HUDEP-2 (cell line): Measurements from ENCODE around the gene AFF1.

Experiments
- DNase-seq, 76 experiments: peaks; one replicate each; lab custom pipeline; 2025; ENCODE audit not compliant: unreplicated experiment in 76 of 76; lab: John Stamatoyannopoulos, UW

AFF1 gene

GRCh38 chr4:86934771-86935565, at the start of gene AFF1:
AFF1 (plus strand) TSS chr4:86935011; CDS start chr4:86948534, 13,523 bp downstream.
- DNase-seq, result peak; percentile 12 to 95 (median 87)

GRCh38 chr4:86890790-86891189, 44.0 kb upstream of the AFF1 start:
- no peak for DNase-seq

GRCh38 chr4:86891762-86892635, 42.8 kb upstream of the AFF1 start, which contains the start of gene C4orf36:
C4orf36 (minus strand) TSS chr4:86892422; CDS start chr4:86891520, 902 bp downstream.
- DNase-seq, result peak in 64 of 76 experiments; percentile 2 to 60 (median 36)

- no peak for DNase-seq
These were observed 42.2 kb upstream of the AFF1 start for GRCh38 chr4:86892636-86892960.

GRCh38 chr4:86893136-86893535, 41.7 kb upstream of the AFF1 start:
- no peak for DNase-seq

- no peak for DNase-seq
These were observed 40.4 kb upstream of the AFF1 start for GRCh38 chr4:86894455-86894854.

- DNase-seq, result peak in 33 of 76 experiments; percentile 7 to 75 (median 51)
These were observed 38.9 kb upstream of the AFF1 start for GRCh38 chr4:86895692-86896488.

GRCh38 chr4:86896596-86896995, 38.2 kb upstream of the AFF1 start:
- DNase-seq, result peak in 1 of 76 experiments; percentile 2

GRCh38 chr4:86898562-86898961, 36.2 kb upstream of the AFF1 start:
- peak in 25 of 76 experiments; percentile 2 to 40 (median 20) for DNase-seq

GRCh38 chr4:86901864-86902263, 32.9 kb upstream of the AFF1 start:
- no peak for DNase-seq

GRCh38 chr4:86908251-86908657, 26.6 kb upstream of the AFF1 start:
- DNase-seq, result no peak

GRCh38 chr4:86909546-86910295, 25.1 kb upstream of the AFF1 start:
- DNase-seq, result peak in 36 of 76 experiments; percentile 2 to 56 (median 17)

- no peak for DNase-seq
These were observed 24.4 kb upstream of the AFF1 start for GRCh38 chr4:86910369-86910768.

- DNase-seq, result no peak
These were observed 23.8 kb upstream of the AFF1 start for GRCh38 chr4:86910820-86911684.

- peak in 75 of 76 experiments; percentile 13 to 98 (median 85) for DNase-seq
These were observed 18.4 kb upstream of the AFF1 start for GRCh38 chr4:86916392-86916791.

- DNase-seq, result peak in 55 of 76 experiments; percentile 1 to 83 (median 50)
These were observed 17.4 kb upstream of the AFF1 start for GRCh38 chr4:86917212-86918039.

GRCh38 chr4:86918539-86919072, 16.2 kb upstream of the AFF1 start:
- no peak for DNase-seq
